HUES6 (cell line): ENCODE data around the gene MTMR2.

ENCODE experiments used
- H3K27ac ChIP-seq: 2 replicates; pipeline ENCODE4 v1.7.0; 2013; ENCODE audit warnings: low read depth, mild to moderate bottlenecking, low read length, inconsistent platforms
- H3K27me3 ChIP-seq: 2 replicates; pipeline ENCODE4 v1.6.1; 2013; ENCODE audit warnings: low read length; ENCODE audit not compliant: control insufficient read depth, insufficient read depth
- H3K36me3 ChIP-seq: 2 replicates; pipeline ENCODE4 v1.6.1; 2013; ENCODE audit warnings: low read length; ENCODE audit not compliant: control insufficient read depth, insufficient read depth
- H3K4me1 ChIP-seq: 2 replicates; pipeline ENCODE4 v1.6.1; 2013; ENCODE audit warnings: low read length; ENCODE audit not compliant: control insufficient read depth, insufficient read depth
- H3K4me3 ChIP-seq: 2 replicates; pipeline ENCODE4 v1.5.1; 2013; ENCODE audit warnings: low read depth, low read length
- H3K9ac ChIP-seq: one replicate; pipeline ENCODE4 v1.6.1; 2013; ENCODE audit warnings: mild to moderate bottlenecking, low read length
- H3K9me3 ChIP-seq: 2 replicates; pipeline ENCODE4 v1.6.1; 2013; ENCODE audit warnings: low read depth, low read length; ENCODE audit not compliant: control insufficient read depth, insufficient read depth

The MTMR2 gene

GRCh38 chr11:95849087-95849825 lies 74.7 kb downstream of the MTMR2 start:
- H3K27me3 ChIP-seq: no peaks in the 10 kb centered on the region
- H3K9ac ChIP-seq: no peak overlapping the region
- no peaks in the 10 kb centered on the region for H3K9me3 ChIP-seq
- peaks cover 49% of the 10 kb centered on the region for H3K36me3 ChIP-seq
- H3K4me1 ChIP-seq: no peaks in the 10 kb centered on the region
- H3K4me3 ChIP-seq: no peak overlapping the region
- H3K27ac ChIP-seq: no peak overlapping the region

- Histone ChIP-seq H3K27me3 (no peaks in the 10 kb centered on the region), H3K4me3 (no peak overlapping the region), H3K9me3 (no peaks in the 10 kb centered on the region), H3K36me3 (peaks cover 69% of the 10 kb centered on the region), H3K4me1 (no peaks in the 10 kb centered on the region), H3K9ac (no peak overlapping the region), H3K27ac (no peak overlapping the region)
Measured at GRCh38 chr11:95845167-95845566, 78.7 kb downstream of the MTMR2 start.

DNA sequence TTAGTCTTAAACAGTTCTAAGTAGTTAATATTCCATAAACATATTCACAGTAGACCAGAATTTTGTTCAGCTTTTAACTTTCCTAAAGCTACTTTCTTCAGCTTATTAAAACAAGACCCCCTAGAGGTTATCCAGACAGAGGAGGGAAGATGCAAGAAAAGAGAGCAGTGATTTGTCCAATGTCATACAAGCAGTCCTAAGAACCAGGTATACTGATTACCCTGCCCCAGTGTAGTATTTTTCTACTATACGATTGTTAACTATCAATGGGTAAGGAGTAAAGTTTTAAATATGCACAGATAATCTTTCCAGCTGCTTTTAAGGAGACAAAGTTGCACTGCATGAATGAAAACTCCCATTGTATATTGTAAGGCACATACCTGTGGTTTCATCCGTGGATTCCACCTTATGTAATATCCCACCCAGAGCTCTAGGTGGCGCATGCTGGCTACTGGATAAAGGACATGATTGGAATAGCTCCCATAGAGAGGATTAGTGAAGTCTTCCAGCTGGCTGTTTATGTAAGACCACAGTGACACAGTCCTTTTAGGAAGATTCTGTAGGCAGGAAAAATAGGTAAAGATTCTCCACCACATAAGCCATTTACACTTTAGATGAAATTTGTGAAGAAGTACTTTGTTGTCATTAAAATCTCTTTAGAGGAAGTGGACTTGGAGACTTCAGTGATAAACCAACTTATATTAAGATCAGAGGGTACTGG lies 88.0 kb downstream of the MTMR2 start:
- Histone ChIP-seq H3K4me3 (no peak overlapping the region), H3K36me3 (peaks cover 89% of the 10 kb centered on the region), H3K27ac (no peak overlapping the region), H3K4me1 (peaks cover 2% of the 10 kb centered on the region; the same call in 1 of the 2 replicates), H3K27me3 (no peaks in the 10 kb centered on the region), H3K9ac (no peak overlapping the region), H3K9me3 (no peaks in the 10 kb centered on the region)

DNA sequence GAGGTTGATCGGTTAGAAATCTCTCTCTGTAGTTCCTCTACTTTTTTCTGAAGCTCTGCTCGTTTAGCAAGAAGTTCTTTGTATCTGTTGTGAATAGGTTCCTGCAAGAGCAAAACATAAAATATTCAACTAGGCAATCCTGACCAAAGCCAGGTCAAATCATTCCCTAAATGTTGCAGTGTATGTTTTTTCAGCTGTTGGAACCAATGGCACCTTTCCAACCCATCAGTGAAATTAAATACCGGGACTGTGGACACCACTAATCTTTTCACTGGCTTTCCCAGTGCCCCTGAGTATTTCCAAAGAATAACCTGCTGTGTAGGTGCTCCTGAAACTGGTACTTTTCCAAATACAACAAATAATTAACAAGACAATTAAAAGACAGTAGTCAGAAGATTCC lies 88.6 kb downstream of the MTMR2 start:
- Histone ChIP-seq H3K9me3 (no peaks in the 10 kb centered on the region), H3K27ac (no peak overlapping the region), H3K4me3 (no peak overlapping the region), H3K9ac (no peak overlapping the region), H3K36me3 (peaks cover 87% of the 10 kb centered on the region), H3K4me1 (peaks cover 2% of the 10 kb centered on the region; the same call in 1 of the 2 replicates), H3K27me3 (no peaks in the 10 kb centered on the region)

GRCh38 chr11:95833378-95833777 lies 90.5 kb downstream of the MTMR2 start:
- H3K27ac ChIP-seq: no peak overlapping the region
- H3K36me3 ChIP-seq: peaks cover 90% of the 10 kb centered on the region
- no peaks in the 10 kb centered on the region for H3K27me3 ChIP-seq
- no peak overlapping the region for H3K4me3 ChIP-seq
- H3K4me1 ChIP-seq: peaks cover 2% of the 10 kb centered on the region; the same call in 1 of the 2 replicates
- no peaks in the 10 kb centered on the region for H3K9me3 ChIP-seq
- H3K9ac ChIP-seq: no peak overlapping the region

DNA sequence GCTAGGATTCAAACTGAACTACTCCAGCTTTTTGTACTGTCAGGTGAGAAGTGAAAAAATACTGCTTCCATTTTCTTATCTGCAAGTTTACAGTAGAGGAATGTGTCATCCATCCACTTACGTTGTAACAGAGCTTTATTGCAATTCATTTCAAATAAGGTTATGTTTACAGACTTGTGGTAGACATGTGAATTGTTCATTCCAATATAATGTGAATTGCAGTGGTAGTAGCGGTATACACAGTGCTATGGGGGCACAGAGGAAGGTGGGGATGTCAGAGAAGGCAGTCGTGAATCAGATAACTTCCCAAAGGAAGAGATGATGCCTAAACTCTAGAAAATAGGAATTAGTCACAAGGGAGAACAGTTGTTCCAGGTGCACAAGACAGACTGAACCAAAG lies 91.1 kb downstream of the MTMR2 start:
- Histone ChIP-seq H3K4me3 (no peak overlapping the region), H3K4me1 (peaks cover 2% of the 10 kb centered on the region; the same call in 1 of the 2 replicates), H3K9ac (no peak overlapping the region), H3K36me3 (peaks cover 90% of the 10 kb centered on the region), H3K9me3 (no peaks in the 10 kb centered on the region), H3K27ac (no peak overlapping the region), H3K27me3 (no peaks in the 10 kb centered on the region)

DNA sequence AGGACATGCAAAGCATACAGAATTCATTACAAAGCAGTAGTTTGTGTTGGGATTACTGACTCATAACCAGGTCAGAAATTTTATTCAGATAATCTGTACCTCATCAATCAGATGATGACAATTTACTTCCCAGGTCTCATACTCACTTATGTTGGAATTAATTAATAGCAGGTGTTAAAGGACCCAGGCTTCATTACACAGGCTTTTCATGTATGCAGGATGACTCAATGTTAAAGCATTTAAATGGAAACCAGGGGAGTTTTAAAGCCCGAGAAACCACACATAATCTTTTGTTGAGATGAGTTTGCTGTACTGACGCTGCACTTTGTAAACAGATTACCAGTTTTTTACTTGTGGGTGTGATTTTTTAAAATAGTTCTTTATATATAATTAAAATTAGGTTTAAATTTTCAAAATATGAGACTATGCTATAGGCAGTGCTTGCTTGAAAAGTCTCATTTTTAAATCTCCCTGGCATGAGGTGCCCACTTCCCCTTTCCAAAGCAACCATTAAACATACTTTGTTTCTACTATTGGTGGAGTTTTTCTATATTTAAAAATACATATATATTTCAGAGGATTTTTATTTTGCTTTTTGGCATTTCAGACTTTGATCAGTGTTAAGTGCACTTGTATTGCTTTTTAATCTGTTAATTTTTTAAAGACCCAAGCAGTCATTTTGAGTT lies 92.6 kb downstream of the MTMR2 start:
- Histone ChIP-seq H3K4me3 (no peak overlapping the region), H3K9me3 (no peaks in the 10 kb centered on the region), H3K27me3 (no peaks in the 10 kb centered on the region), H3K36me3 (peaks cover 85% of the 10 kb centered on the region), H3K4me1 (peaks cover 2% of the 10 kb centered on the region; the same call in 1 of the 2 replicates), H3K27ac (no peak overlapping the region), H3K9ac (no peak overlapping the region)

GRCh38 chr11:95829580-95830259 lies 94.2 kb downstream of the MTMR2 start:
- no peak overlapping the region for H3K27ac ChIP-seq
- H3K36me3 ChIP-seq: peaks cover 74% of the 10 kb centered on the region
- H3K9me3 ChIP-seq: no peaks in the 10 kb centered on the region
- no peak overlapping the region for H3K4me3 ChIP-seq
- H3K4me1 ChIP-seq: no peaks in the 10 kb centered on the region
- H3K9ac ChIP-seq: no peak overlapping the region
- no peaks in the 10 kb centered on the region for H3K27me3 ChIP-seq

GRCh38 chr11:95827696-95828095 lies 96.2 kb downstream of the MTMR2 start:
- H3K4me3 ChIP-seq: no peak overlapping the region
- H3K27me3 ChIP-seq: no peaks in the 10 kb centered on the region
- H3K27ac ChIP-seq: no peak overlapping the region
- H3K4me1 ChIP-seq: no peaks in the 10 kb centered on the region
- no peaks in the 10 kb centered on the region for H3K9me3 ChIP-seq
- H3K36me3 ChIP-seq: peaks cover 70% of the 10 kb centered on the region
- H3K9ac ChIP-seq: no peak overlapping the region

- Histone ChIP-seq H3K36me3 (peaks cover 66% of the 10 kb centered on the region), H3K9me3 (no peaks in the 10 kb centered on the region), H3K27ac (no peak overlapping the region), H3K27me3 (no peaks in the 10 kb centered on the region), H3K9ac (no peak overlapping the region), H3K4me3 (no peak overlapping the region), H3K4me1 (no peaks in the 10 kb centered on the region)
Measured at GRCh38 chr11:95821640-95822039, 102.3 kb downstream of the MTMR2 start.
